GM12801 (cell line): ENCODE results near the gene TXNRD1.

Source experiments
- CTCF ChIP-seq: IDR thresholded peaks from one replicate; pipeline ENCODE4 v1.5.1; 2011; ENCODE audit warnings: control low read depth; ENCODE audit not compliant: insufficient read length; ENCODE audit errors: extremely low read depth

The TXNRD1 gene

GRCh38 chr12:104297477-104298113 lies 82.0 kb downstream of the TXNRD1 start:
- TF ChIP-seq CTCF, result no peak

GRCh38 chr12:104299842-104300481 lies 84.4 kb downstream of the TXNRD1 start:
- TF ChIP-seq CTCF, result no peak

GRCh38 chr12:104303538-104304151 lies 88.1 kb downstream of the TXNRD1 start, which contains the start of gene EID3:
Gene EID3, plus strand, starts transcription at chr12:104303739. Its CDS starts 196 bp downstream, at chr12:104303935.
- TF ChIP-seq CTCF, result no peak

GRCh38 chr12:104304261-104305009 lies 88.9 kb downstream of the TXNRD1 start:
- TF ChIP-seq CTCF, result no peak

GRCh38 chr12:104305349-104305748 lies 89.8 kb downstream of the TXNRD1 start:
- no peak for TF ChIP-seq CTCF

GRCh38 chr12:104306376-104306775 lies 90.8 kb downstream of the TXNRD1 start:
- TF ChIP-seq CTCF, result no peak
